KG1 (cell line): ENCODE data around the gene TMEM121.
"Not testable (repeated sequence)": the region's sequence is repeated elsewhere in the genome, so short reads cannot be mapped to it uniquely, and the experiment has no call there.

ENCODE experiments used
- DNase-seq: peaks from one replicate; lab custom pipeline; 2025; lab: John Stamatoyannopoulos, UW

Gene TMEM121

DNA sequence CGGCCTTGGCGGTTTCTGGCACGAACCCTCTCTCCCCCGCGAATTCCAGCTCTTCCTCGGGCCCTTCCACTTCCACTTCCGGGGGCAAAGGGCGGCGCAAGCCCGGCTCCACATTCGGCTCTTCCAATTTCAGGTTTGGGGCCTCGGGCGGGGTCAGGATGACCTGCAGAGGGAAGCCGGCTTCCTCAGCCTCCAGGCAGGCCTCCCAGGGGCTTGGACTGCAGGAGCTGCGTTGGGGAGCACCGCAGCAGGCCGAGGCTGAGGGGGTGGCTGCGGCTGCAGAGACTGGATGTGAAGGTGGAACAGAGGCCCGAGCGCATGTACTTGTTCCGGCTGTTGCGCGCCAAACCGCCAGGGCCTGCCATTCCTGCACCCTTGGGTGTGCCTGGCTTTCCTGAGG, 20.7 kb downstream of the TMEM121 start:
- DNase-seq: not testable (repeated sequence)

DNA sequence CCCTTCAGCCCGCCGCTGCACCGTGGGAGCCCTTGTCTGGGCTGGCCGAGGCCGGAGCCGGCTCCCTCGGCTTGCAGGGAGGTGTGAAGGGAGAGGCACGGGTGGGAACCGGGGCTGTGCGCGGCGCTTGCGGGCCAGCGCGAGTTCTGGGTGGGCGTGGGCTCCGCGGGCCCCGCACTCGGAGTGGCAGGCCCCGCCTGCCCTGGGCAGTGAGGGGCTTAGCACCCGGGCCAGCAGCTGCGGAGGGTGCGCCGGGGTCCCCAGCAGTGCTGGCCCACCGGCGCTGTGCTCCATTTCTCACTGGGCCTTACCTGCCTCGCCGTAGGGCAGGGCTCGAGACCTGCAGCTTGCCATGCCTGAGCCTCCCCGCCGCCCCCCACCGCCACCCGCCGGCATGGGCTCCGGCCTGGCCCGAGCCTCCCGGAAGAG, 21.4 kb downstream of the TMEM121 start:
- DNase-seq: no peak

DNA sequence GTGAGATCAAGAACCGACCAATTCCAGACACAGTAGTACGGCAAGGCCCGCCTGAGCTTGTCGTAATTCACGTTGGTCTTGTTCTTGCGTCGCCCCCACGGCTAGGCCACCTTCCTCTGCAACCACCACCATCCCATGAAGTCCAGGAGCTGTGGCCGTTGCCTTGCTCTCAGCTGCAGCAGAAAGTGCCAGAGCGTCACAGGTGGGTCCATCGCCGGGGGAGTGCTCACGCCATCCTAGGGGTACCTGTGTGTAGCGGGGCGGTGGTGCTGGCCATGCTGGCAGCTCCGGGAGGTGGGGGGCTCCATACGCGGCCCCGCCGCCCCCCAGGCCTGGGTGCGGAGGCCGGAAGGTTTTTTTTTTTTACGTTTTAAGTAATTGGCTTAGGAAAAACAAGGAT, 23.1 kb downstream of the TMEM121 start:
- DNase-seq: no peak

DNA sequence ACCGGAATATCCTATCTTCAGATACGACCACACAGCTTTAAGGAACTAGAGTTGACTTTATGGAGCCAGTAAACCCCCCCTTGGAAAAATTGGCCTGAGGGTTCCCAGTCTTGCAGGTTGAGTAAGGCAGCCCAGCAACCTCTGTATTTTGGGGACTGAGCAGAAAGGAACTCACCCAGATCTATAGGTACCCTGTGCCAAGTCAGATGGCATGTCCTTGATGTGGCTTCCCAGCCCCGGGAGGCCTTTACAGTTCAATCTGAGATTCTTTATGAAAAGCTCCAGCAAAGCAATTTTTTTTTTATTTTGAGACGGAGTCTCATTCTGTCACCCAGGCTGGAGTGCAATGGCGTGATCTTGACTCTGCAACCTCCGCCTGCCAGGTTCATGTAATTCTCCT, 27.6 kb downstream of the TMEM121 start:
- DNase-seq: no peak

DNA sequence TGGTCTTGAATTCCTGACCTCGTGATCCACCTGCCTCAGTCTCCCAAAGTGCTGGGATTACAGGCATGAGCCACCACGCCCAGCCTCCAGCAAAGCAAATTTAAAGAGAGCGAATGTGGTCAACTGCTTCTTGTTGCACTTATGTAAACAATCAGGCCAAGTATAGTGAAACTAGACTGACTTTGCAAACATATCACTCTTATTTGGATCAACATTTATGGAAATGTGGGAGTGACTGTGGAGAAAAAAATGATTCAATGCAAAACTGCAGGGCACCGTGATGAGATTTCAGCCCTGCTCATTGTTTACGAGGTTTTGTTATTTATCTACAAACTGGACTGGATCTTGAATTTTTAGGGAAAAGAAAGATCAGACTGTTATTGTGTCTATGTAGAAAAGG, 28.1 kb downstream of the TMEM121 start:
- DNase-seq: no peak

DNA sequence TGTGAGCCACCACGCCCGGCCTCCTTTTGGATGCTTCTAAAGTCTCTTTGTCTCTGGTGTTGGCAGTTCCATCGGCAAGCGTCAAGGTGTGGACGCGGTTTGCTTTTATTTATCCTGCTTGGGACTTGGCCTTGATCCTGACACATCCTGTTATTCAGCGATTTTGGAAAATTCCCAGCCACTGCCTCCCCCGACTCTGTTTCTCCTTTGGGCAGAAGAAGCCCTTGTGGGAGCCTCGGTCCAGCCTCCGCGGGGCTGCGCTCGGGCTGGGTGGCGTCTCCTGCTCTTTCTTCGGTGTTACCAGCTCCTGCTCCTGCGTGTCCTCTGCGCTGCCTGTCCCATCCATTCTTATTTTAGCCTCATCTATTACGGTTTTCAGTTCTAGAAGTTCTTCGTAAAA, 31.3 kb downstream of the TMEM121 start:
- not testable (repeated sequence) for DNase-seq

DNA sequence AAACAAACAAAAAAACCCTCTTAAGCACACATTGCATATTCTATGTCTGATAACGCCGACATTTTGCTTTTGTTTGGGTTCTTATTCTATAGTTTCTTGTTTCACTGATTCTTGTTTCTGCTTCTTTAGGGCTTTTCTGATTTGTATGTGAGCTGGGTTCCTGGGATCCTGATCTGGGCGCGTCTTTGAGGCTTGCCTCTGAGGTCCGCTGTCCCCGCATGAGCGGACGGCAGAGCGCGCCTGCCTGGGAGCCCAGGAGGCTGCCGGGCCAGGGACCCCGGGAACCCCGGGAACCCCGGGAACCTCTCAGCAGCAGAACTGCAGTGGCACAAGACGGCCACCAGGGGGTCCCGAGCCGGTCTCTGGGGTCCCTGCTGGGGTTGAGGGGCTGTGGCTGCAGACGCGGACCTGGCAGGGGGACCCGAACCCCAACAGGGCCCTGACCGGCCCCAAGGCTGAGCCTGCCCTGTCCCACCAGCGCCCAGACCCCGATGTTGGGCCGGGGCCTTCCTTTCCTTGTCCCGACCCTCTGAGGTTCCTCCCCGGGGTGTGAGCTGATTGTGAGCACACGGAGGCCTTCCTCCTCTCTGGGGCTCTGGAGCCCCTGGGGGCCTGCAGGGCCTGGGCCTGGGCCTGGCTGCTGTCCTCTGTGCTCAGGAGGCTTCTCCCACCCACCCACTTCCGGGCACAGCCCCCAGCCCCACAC, 32.2 kb downstream of the TMEM121 start:
- DNase-seq: not testable (repeated sequence)

DNA sequence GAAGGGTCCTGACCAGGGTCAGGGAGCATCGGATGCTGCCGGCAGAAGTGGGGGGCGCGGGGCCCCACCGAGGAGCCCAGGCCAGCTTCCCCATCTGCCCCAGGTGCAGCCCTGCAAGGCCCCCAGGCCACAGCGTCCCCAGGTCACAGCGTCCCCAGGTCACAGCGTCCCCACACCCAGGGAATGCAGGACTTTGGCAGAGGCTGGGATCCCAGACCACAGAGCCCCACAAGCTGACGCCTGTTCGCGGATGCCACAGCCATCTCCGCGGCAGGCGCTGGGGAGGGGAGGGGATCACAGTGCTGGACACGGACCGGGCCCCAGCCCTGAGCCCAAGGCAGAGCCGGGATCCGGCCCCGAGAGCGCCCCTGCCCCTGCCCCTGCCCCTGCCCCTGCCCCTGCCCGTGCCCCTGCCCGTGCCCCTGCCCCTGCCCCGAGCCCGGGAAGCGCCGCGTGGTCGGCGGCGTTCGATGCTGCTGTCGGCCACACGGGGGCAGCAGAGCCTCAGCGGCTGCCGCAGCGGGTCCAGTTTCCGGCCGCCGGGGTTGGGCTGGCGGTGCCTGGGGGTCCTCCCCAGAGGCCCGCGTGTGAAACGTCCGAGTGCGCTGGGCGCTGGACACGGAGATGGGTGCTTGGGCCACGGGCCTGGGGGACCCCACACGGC, 33.1 kb downstream of the TMEM121 start:
- not testable (repeated sequence) for DNase-seq

DNA sequence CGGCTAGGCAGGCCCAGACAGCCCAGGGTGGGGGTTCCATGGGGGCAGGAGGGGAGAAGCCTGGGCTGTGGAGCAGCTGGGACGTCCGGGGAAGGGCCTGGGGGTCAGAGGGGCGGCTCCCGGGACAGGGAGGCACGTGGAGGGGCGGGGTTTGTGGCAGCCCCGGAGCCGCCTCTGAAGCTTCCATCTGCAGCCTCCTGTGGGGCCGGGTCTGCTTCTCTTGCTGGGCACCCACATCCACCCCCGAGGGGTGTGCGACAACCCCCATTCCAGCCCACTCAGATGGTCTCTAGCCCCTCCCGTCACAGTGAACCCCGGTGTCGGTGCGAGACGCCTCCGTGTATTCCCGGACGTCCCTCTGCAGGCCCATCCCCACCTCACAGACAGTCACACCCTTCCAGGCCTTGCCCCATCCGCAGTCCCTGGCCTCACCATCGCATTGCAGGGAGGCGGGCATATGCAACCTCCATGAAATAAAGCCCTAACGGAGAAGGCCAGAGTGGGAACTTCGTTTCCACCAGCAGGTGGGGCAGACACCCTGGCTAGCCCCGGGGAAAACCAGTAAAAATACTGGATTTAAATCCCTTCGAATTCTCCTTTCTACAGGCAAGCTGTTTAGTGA, 33.8 kb downstream of the TMEM121 start:
- DNase-seq: not testable (repeated sequence)

DNA sequence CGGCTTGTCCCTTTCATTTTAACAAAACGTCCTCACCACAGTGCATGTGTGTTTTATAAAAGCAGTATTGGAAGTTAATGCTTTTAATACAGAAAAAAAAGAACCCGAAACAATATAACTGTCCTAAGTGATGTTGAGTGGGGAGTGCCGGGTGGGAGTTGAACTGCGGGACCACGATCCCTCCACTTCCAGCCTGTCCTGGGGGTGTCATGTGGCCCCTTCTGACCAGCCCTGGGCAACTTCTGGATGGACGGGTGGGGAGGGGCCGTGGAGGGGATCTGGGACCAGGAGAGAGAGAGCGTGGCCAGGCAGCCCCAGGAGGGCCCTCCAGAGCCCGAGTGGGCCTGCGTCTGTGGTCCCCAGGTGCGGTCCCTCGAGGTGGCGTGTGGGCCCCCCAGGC, 35.0 kb downstream of the TMEM121 start:
- not testable (repeated sequence) for DNase-seq

DNA sequence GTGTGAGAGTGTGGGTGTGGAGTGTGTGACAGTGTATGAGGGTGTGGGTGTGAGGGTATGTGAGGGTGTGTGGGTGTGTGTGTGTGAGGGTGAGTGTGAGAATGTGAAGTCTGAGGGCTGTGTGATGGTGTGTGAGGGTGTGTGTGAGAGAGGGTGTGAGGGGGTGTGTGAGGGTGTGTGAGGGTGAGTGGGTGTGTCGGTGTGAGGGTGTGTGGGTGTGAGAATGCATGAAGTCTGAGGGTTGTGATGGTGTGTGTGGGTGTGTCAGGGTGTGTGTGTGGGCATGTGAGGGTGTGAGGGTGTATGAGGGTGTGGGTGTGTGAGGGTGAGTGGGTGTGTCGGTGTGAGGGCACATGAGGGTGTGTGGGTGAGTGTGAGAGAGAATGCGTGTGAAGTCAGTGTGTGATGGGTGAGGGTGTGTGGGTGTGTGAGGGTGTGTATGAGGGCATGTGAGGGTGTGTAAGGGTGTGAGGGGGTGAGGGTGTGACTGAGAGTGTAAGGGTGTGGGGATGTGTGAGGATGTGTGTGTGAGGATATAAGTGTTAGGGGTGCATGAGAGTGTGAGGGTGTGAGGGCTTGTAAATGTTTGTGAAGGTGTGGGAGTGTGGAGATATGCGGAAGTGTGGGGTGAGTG, 36.4 kb downstream of the TMEM121 start:
- DNase-seq: no peak

DNA sequence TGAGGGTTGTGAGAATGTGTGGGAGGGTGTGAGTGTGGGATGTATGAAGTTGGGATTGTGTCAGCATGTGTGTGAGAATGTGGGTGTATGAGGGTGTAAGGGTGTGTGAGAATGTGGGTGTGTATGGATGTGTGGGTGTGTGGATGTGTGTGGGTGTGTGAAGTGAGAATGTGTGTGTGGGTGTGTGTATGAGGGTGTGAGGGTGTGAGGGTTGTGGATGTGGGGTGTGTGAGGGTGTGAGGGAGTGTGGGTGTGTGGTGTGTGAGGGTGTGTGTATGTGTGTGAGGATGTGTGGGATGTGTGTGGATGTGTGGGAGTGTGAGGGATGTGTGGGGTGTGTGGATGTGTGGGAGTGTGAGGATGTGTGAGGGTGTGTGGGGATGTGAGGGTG, 37.0 kb downstream of the TMEM121 start:
- DNase-seq: no peak

DNA sequence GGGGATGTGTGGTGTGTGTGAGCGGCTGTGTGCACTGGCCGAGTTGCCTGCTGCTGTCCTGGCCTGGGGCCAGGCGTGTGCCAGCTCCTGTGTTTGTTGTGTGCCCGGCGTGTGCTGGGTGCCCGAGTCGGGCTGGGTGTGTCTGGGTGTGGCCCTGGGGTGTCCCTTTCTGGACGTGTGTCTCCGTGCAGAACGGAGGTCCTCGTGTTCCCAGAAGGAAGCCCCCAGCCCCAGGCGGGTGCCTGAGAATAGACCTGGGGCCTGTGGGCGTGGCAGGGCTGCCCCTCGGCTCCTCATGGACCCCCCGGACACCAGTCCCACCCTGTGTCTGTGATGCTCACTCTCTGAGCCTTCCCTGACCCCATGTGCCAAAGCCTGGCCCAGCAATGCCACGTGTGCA, 38.2 kb downstream of the TMEM121 start:
- DNase-seq: not testable (repeated sequence)

DNA sequence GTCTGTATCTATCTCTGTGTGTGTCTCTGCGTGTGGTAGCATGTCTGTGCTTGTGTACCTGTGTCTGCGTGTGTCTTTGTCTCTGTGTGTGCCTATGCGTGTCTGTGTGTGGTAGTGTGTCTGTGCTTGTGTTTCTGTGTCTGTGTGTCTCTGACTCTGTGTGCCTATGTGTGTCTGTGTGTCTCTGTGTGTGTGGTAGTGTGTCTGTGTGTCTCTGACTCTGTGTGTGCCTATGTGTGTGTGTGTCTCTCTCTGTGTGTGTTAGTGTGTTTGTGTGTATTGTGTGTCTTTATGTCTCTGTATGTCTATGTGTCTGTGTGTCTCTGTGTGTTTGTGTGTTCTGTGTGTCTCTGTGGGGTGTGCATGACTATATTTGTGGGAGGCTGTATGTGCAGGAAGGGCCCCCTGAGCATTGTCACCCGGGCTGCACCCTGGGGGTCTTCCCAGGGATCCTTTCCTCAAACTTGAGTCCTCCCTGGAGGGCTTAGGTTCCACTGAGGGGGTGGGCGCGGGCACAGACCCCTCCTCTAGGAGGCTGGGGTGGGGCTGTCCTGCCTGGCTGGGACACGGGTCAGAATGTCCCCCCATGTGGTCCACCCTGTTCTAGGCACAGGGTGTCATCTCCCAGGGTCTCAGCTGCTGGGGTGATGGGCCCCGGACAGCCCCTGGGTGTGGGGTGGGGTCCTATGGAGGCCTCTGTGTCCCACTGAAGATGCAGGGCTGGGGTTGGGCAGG, 39.0 kb downstream of the TMEM121 start:
- not testable (repeated sequence) for DNase-seq

DNA sequence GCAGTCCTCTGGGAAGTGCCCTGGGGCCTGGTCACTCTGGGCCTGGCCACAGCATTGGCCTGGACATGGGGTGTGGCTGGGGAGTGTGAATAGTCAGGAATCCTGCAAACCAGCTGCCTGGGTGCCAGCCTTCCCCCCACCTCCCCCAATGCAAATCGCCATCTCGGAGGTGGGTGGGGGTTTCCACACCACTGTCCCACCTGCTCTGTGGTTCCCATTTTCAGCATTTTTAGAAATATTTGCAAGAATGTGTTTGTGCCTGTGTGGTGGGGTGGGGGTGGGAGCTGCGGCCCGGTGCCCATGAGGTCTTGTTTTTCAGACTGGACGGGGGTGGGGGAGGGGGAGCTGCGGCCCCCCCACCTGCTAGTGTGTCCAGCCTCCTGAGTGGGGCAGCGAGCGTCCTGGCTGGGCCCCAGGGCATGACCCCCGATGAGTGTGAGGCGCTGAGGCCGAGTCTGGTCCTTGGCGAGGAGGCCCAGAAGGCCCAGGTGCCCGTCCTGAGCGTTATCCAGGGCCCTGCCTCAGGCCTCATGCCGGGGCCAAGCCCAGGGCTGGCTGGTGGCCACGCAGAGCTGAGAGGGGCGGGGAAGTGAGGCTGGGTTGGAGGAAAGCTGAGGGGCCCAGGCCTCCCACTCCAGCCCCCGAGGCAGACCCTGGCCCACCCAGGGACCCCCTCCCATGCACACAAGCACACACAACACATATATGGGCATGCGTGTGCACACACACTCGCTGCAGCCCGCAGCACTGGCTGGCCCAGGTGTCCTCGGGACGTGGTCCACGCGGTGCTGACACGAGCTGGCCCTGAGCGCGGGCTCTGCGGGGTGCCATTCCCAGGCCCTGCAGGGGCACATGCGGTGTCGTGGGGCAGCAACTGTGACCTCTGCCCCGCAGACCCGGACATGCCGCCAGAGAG, 40.1 kb downstream of the TMEM121 start:
- not testable (repeated sequence) for DNase-seq

DNA sequence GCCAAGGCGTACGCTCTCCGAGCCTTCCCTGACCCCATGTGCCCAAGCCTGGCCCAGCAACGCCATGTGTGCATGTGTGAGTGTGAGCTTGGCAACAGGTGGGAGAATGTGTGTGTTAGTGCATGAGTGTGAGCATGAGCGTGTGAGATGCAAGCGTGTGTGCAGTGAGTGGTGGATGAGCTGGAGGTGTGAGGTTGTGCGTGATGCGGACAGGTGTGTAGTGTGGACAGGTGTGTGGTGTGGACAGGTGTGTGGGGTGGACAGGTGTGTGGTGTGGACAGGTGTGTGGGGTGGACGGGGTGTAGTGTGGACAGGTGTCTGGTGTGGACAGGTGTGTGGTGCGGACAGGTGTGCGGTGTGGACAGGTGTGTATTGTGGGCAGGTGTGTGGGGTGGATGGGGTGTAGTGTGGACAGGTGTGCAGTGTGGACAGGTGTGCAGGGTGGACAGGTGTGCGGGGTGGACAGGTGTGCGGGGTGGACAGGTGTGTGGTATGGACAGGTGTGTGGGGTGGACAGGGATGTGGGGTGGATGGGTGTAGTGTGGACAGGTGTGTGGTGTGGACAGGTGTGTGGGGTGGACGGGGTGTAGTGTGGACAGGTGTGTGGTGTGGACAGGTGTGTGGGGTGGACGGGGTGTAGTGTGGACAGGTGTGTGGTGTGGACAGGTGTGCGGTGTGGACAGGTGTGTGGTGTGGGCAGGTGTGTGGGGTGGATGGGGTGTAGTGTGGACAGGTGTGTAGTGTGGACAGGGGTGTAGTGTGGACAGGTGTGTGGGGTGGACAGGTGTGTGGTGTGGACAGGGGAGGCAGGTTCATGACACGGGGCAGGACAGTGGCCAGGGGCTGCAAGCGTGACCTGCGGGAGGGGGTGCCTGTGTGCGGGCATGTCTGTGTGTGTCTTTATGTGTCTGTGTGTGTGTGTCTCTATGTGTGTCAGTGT, 41.1 kb downstream of the TMEM121 start:
- DNase-seq: not testable (repeated sequence)

DNA sequence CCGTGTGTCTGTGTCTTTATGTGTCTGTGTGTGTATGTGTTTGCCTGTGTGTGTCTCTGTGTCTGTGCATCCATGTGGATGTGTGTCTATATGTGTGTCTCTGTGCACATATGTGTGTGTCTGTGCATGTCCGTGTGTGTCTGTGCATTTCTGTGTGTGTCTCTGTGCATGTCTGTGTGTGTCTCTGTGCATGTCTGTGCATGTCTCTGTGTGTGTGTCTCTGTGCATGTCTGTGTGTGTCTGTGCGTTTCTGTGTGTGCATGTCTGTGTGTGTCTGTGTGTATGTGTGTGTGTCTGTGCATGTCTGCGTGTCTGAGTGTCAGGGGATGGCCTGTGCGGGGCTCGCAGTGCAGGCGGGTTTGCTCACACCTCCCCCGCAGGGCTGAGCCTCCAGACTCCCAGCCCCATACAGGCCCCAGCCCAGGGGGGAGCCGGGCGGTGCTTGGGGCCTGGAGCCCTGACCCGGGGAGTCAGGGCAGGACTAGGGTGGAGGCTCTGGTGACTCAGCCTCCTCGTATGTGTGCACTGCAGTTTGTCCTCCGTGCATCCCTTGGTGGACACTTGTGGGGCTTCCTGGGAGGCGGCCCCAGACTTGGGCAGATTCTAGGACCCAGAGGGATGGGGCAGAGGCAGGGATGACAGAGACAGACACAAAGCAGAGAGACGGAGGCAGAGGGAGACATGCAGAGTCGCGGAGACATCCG, 41.9 kb downstream of the TMEM121 start:
- DNase-seq: not testable (repeated sequence)

DNA sequence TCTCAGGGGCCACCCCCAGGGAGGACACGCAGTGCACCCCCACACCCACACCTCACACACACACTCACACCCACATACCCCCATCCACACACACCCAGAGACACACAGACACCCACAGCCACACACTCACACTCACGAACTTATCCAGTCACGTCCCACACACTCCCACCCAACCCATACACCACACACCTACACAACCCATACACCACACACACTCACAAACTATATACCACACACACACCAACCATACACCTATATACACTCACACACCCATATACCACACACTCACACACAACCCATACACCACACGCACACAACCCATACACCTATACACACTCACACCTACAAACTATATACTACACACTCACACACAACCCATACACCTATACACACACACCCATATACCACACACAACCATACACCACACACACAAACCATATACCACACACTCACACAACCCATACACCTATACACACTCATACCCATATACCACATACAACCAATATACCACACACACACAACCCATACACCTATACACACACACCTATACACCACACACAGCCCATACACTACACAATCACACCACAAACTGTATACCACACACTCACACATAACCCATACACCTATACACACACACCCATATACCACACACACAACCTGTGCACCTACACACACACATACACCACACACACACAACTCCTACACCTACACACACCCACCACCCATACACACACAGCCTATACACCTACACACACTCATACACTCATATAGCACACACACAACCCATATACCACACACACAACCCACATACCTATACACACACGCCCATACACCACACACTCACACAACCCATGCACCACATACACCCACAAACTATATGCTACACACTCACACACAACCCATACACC, 42.7 kb downstream of the TMEM121 start:
- DNase-seq: no peak
